Measurements from ENCODE around the gene ZNF500.

The ZNF500 gene

DNA sequence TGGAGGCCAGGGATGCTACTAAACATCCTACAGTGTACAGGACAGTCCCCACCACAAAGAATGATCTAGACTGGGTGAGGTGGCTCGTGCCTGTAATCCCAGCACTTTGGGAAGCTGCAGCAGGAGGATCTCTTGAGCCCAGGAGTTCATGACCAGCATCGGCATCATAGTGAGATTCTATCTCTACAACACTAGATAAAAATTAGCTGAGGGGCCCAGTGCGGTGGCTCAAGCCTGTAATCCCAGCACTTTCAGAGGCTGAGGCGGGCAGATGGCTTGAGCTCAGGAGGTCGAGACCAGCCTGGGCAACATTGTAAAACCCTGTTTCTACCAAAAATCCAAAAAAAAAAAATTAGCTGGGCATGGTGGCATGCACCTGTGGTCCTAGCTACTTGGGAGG is 5.4 kb upstream of the ZNF500 start:
- no peak for DNase-seq (ENCODE audit: low spot score)

DNA sequence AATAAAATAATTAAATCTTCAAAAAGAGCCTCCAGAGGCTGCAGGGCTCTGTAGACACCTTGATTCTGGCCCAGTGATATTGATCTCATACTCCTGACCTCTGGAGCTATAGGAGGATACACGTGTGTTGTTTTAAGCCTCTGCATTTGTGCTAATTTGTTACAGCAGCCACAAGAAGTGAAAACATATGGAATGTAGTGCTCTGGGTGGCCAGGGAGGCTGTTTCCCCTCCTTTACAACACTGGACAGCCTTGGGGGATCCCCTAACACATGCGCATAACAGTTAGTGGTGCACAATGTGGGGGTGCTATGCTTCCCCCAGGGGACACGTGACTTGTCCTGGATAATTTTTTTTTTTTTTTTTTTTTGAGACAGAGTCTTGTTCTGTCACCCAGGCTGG is 4.7 kb upstream of the ZNF500 start:
- DNase-seq (ENCODE audit: low spot score) = no peak

DNA sequence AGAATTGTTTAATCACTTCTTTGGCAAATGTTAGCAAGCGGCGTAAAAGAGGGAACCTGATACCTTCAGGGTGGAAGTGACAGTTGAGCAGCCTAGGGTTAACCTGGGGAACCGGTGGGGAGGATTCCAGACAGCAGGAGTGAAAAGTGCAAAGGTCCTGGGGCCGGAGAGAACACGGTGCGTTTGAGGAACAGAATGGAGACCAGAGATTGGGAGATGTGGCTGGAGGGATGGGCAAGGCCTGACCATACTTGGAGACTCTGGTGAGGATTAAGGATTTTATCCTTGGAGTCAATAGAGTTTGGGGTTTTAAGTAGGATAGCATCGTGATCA is 2.3 kb upstream of the ZNF500 start:
- no peak for DNase-seq (ENCODE audit: low spot score)

DNA sequence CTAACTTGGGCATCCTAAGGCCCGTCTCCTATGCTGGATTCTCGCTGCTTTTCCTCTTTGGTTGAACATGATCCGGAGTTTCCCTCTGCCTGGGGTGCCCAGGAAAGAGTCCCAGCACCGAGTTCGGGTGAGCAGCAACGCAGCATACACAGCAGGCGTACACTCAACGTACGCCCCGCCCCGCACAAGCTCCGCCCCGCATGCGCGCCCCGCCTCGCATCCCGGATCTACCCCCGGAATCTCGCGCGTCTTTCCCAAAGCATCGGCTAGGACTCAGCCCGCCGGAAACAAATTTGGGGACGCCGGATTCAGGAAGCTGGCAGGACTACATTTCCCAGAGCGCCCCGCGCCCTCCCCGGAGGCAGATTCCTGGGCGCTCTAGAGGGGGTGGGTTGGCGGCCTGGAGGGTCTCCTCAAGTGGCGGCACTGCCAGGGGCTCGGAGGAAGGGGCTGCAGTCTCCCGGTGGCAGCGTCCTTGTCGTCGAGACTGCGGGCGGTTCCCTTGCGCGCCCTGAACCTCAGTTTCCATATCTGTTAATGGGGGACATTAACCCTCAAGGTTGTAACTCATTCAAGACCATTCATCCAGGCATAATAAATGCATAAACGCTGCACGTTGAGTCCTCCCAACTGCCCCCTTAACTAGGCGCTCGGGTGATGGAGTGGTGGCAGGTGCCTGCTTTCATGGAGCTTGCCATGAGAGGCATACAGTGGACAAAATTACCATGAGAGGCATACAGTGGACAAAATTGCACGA is 1.8 kb upstream of the ZNF500 start:
- DNase-seq (ENCODE audit: low spot score) = peak; percentile 96

DNA sequence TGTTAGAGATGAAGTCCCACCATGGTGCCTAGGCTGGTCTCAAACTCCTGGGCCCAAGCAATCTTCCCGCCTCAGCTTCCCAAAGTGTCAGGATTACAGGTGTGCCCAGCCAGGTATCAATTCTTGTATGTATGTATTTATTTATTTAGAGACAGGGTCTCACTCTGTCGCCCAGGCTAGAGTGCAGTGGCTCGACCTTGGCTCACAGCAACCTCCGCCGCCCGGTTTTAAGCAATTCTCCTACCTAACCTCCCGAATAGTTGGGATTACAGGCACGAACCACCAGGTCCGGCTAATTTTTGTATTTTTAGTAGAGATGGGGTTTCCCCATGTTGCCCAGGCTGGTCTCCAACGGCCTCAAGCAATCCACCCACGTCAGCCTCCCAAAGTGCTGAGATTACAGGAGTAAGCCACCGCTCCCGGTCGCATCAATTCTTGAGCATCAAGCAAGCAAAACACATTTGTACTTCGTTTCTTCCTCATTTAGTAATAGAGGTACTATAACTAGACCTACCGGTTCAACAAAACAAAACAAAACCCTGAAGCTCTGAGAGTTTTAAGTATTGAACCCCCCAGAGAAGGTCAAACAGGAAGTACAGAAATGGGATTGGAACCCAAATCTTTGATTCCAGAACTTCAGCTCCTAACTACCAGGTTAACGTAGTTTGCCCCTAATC is 1.0 kb upstream of the ZNF500 start:
- peak; percentile 47 for DNase-seq (ENCODE audit: low spot score)

DNA sequence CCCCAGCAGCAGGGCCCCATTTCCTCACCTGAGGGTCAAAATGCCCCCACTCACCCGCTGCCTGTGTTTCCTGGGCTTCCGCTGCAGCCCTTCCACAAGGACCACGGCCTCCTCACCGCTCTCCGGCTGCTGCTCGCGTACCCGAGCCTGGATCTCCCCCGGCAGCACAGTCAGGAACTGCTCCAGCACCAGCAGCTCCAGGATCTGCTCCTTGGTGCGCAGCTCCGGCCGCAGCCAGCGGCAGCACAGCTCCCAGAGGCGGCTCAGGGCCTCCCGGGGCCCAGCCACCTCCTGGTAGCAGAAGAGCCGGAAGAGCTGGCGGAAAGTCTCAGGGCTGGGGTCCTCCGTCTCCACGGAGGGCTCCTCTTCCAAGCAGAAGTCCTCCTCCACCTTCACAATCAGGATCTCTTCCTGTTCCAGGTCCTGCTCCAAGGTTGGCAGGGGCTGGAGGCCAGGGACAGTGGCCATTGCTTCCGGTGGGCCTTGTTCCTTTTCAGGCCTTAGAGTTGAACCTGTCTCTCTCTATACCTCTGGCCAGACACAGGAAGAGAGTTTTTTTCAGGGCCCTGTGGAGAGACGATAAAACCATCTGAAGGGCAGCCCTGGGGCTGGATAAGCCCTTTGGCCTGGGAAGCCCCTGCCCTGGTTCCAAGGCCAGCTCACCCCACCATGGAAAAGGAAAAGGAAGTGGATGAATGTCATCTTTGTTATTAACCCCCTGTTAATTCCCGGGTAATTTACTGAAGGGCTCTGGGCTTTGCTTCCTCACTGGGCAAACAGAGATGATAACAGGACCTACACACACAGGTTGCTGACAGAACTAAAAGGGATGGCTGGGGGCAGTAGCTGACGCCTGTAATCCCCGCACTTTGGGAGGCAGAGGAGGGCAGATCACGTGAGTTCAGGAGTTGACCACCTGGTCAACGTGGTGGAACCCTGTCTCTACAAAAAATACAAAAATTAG is 1.2 kb downstream of the ZNF500 start:
- DNase-seq (ENCODE audit: low spot score) = no peak

DNA sequence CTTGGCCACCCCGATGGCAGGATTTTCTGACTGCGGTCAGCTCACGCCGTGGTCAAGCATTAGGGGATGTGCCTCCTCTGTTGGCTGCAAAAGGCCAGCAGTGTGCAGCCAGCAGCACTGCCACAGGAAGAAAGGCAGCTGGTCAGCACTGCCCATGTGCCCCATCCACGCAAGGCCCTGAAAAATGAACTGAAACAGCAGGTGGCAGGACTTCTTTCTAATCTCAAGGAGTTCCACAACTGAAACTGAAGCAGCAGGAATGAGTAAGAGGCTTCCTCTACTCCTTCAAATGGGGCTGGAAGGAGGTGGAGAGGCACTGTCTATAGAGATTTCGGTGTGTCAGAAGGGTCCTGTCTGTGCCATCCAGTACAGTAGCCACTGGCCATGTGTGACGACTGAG is 3.2 kb downstream of the ZNF500 start:
- peak; percentile 33 for DNase-seq (ENCODE audit: low spot score)

DNA sequence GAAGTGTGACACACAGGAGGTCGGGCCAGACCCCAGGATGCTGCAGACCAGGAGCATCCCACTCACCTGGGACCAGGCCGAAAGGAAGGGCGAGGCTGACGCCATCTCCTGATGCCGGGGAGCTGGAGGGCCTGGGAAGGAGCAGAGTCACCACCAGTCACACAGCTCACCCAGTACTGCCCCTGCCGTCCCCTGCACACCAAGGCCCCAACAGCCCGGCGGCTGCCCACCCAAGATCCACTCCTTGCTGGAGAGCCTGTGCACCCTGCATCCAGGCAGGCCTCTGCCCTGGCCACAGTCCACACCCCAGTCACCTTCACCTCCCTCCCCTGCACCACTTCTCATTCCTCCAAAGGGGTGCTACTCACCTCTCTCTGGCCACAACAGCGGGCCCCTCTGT is 4.8 kb downstream of the ZNF500 start:
- DNase-seq (ENCODE audit: low spot score) = no peak

DNA sequence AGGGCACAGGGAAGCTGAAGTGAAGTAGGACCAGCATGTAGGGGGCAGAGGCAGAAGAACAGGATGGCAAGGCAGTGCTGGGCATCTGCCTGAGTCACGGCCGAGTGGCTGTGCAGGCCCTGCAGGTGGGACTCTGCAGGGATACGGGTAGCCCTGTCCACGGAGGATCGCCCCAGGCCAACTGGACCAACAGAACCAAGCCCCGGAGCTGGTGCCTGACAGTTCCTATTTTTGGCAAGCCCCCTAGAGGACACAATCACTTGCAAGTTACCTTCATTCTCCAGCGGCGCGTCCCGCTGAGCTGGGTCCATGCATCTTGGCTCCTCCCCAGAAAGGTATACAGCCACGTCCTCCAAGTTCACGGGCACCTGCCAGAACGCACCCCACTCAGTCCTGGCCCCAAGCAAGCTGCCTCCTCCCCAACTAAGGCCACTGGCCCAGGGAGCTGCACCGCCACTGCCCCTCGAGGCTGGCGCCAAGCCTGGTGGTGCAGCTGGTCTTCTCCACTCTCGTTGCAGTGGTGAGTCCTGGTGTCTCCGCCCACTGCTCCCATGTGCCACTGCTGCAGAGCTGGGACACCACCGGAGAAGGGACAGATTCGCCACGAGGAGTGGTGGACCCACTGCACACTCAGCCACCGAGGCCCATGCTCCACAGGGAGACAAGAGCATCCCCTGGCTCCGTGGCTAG is 6.6 kb downstream of the ZNF500 start:
- DNase-seq (ENCODE audit: low spot score) = no peak

DNA sequence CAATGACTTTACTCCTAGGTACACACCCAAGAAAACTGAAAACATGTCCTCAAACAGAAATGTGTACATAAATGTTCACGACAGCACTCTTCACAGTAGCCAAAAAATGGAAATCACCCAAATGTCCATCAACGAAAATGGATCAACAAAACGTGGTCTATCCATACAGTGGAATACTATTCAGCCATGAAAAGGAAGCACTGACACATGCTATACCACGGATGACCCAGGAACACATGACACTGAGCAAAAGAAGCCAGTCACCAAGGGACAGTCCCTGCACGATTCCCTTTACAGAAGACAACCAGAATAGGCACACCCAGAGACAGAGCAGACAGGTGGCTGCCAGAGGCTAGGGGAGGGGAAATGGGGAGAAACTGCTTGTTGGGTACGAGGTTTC is 11.3 kb downstream of the ZNF500 start:
- no peak for DNase-seq (ENCODE audit: low spot score)

DNA sequence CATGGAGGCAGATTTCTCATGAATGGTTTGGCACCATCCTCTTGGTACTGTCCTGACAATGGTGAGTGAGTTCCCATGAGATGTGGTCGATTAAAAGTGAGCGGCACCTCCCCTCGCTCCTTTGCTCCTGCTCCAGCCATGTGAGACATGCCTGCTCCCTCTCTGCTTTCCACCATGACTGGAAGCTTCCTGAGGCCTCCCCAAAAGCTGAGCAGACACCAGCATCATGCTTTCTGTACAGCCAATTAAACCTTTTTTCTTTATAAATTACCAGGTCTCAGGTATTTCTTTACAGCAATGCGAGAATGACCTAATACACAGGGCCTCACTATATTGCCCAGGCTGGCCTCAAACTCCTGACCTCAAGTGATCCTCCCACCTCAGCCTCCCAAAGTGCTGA is 12.1 kb downstream of the ZNF500 start:
- no peak for DNase-seq (ENCODE audit: low spot score)

DNA sequence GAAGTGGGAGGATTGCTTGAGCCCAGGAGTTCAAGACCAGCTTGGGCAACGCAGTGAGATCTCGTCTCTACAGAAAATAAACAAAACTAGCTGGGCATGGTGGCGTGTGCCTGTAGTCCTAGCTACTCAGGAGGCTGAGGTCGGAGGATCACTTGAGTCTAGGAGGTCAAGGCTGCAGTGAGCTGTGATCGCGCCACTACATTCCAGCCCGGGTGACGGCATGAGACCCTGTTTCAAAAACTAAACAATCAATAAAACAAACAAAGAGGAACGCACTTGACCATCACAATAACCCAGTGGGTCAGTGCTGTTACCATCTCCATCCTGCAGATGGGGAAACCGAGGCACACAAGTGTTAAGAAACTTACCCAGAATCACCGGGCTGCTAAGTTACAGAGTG is 13.7 kb downstream of the ZNF500 start:
- DNase-seq (ENCODE audit: low spot score) = no peak

DNA sequence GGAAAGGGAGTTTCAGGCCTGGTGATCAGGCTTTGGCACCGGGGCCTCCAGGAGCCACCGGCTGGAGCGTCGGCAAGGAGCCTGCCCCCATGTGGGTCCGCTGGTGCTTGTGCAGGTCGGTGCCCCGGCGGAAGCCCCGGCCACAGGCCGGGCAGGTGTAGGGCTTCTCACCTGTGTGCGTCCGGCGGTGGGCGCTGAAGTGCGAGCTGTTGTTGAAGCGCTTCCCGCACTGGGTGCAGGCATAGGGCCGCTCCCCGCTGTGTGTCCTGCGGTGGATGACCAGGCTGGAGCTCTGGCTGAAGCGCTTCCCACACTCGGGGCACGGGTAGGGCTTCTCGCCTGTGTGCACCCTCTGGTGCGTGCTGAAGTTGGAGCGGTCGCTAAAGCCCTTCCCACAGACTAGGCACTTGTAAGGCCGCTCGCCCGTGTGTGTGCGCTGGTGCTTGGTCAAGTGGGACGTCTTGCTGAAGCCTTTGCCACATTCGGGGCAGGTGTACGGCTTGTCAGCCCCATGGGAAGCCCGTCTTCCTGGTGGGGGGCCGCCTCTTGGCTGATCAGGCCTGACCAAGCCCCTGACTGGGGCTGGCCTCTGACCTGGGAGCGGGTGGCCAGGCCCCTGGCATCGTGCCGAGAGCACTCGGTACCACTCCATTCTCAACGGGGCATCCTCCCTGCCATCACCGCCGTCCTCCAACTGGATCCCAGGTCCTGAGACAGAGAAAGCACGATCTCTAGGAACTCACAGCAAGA is 14.4 kb downstream of the ZNF500 start:
- DNase-seq (ENCODE audit: low spot score) = no peak

DNA sequence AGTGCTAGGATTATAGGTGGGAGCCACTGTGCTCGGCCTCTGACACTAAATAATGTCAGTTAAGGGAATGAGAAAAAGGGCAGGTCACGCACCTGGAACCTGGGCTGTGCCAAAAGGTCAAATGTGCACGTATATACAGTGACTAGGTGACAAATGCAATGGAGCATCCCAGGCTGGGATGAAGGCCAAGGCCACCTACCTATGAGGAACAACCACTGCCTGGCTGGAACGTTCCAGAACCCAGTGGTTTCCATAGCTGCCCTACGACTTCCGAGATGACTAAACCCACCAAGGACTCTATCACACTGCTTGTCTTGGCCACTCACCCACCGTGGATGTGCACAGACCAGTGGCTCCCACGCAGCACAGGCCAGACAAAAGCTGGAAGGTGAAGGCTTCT is 16.1 kb downstream of the ZNF500 start:
- no peak for DNase-seq (ENCODE audit: low spot score)

DNA sequence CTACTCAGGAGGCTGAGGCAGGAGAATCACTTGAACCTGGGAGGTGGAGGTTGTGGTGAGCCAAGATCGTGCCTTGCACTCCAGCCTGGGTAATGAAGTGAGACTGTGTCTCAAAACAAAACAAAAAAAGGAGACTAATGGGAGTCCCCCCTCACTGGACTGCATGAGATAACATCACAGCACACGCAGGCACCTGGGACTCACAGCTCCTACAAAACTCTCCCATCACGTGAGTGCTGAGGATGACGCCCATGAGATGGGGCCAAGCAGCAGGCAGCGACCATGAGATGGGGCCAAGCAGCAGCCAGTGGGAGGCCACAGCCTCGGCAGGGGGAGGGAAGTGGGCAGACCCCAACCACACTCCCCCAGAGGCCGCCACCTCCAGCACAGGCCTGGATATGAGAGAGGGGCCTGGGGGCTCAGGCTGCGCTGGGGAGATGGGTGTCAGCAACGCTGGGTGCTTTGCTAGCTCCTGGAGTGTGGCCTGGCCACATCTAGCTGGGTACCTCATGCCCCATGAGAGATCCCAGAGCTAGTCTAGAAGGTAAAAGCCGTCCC is 17.2 kb downstream of the ZNF500 start:
- no peak for DNase-seq (ENCODE audit: low spot score)

DNA sequence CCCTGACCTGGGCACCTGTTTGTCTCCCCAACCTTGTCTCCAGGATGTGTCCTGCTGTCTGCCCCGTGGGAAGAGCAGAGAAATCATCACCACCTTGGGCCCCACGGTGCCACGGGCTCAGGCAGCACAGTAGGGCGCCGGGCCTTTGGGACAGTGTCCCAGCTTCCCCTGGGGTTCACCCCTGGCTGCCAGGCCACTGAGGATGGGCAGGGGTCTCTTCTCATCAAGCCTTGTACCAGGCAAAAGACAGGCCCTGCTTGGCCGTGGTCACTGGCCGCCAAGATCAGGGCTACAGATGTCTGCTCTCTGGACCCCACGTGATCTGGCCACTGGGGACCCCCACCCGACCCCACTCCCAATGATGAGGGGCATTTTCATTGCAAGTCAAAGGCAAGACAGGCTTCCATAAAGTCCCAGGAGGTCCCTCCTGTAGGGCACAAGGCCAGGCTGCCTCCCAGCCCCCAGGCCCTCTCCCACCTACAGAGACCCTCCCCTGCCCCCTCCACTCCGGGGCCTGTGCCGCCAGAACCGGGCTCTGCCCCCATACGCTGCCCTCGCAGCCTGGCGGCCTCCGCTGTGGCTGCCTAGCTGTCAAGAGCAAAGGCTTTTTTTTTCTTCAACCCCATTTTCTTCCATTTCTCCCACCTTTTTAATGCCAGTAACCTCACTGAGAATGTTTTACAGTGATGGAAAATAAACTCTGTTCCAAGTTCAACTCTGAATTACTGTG is 18.1 kb downstream of the ZNF500 start:
- DNase-seq (ENCODE audit: low spot score) = no peak

DNA sequence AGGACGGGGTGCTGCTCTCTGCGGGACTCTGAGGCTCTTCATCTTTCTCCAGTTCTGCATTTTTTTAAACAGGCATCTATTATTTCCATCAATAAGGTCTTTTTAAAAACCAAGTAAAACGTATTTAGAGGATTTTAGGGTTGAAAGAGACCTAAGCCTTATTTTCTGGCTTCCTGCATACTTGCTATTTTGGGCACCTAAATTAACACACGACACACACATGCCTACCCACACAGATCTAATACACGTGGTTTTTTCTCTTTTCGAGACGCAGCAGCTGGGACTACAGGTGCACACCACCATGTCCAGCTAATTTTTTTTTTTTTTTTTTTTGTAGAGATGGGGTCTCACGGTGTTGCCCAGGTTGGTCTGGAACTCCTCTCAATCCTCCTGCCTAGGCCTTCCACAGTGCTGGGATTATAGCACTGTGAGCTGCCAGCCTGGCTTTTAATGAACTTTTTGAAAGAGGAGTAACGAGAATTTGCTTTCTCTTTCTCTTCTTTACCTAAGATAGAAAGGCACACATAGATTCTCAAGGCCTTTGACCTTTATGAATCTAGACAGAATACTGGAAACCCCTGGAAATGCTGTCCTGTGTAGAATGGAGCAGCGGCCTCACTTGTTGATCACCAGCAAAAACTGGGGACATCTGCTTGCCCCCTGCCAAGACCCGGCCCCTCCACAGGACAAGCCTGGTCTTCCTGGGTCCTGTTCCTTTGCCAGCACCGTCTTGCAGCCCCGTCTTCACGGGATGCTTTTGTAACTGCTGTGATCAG is 18.9 kb downstream of the ZNF500 start:
- DNase-seq (ENCODE audit: low spot score) = no peak

DNA sequence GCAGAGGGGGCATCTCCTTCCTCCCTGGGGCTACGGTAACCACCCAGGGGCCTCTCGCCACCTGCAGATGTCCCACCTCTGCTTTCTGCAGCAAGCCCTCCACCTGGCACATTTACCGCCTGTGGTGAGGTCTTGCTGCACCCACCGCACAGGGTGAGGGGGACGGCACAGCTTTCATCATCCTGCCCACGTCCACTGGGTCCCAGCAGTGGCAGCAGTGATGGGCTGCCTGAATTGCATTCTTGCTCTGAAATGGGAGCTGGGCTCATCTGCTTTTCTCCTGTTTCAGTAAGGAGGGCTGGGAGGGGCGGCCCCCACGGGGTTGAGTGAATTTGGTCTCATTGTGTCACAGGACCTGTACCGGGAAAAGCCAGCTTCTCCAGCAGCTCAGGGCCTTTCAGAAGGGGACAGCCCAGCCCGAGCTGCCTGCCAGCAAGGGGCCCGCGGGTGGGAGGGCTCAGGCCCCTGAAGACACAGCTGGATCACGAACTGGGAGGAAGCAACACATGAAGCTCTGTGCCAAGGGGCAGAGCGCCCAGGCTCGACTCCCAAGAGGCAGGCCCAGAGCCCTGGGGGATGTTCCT is 19.9 kb downstream of the ZNF500 start:
- DNase-seq (ENCODE audit: low spot score) = no peak

DNA sequence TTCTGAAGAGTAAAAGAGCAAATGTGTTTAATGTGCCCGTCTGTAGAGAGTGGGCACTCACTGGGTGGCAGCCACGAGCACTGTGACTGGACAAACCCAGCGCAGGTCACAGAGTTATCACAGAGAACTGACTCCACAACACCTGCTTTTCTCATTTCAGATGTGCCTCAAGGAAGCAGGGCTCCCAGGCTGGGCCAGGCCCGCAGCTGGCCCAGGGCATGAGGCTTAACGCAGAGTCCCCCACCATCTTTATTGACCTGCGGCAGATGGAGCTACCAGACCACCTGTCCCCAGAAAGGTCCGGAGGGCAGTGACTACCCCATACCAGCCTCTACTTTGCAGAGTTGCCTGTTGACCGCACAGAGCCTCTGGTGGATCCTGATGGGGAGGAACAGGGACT is 20.7 kb downstream of the ZNF500 start:
- no peak for DNase-seq (ENCODE audit: low spot score)

DNA sequence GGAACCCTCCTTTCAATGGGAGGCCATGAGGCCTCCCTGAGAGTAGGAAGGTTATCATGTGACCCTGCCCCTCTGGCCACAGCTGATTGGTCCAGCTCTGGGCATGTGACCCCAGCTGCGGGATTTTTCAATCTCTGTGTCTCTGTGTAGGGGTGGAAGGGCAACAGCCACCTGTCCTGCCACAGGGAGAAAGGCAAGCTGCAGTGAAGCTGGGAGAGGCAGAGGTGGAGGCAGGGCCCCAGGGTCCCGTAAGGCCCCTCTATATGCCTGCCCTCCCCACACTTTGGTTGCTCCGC is 21.7 kb downstream of the ZNF500 start:
- no peak for DNase-seq (ENCODE audit: low spot score)
